GM19328 (cell line): Measurements from ENCODE around the gene ADH1A.
"Not testable (repeated sequence)": the region's sequence is repeated elsewhere in the genome, so short reads cannot be mapped to it uniquely, and the experiment has no call there.

ENCODE experiments used
- ATAC-seq: cut with Tn5 transposase; IDR thresholded peaks from one replicate; pipeline ENCODE4 v1.9.1; 2021; ENCODE audit warnings: mild to moderate bottlenecking, moderate library complexity; ENCODE audit not compliant: unreplicated experiment

ADH1A gene

DNA sequence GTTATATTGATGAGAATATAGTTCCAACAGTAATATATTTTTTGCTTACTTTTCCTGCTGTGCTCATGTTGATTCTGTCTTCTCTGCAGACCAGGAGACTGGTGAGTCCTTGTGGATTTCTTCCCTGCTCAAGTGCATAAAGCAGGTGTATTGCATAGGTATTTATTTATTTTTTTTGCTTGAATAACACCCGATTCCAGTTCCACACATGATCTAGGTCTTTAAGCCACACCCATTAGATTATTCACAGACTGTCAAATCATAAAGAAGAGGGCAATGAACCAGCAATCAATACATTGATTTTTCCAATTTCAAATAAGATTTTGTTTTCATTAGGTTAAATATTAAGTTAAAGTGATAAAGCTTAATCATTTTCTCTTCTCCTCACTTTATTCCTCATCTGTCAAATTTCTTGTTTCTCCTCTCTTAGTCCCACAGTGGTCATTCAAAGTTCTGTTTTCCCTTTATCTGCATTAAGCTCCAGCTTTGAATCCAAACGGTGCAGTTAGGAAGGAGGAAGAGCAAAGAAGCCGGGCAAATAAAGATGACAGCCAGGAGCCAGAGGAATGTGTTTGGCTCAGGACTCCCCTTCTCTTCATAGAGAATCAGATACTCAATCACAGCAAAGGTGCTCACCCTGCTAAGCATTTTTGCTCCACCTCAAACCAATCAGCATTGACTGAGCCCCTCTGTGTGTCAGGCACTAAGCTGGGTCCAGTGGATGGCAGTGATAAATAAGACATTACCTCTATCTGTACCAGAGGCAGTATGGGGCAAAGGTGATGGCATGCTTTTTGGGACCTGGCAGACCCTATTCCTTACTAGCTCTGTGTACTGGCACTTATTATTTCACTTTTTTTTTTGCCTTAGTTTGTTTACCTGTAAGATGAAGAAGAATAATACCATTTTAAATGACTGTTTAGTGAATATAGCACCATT, at the start of gene ADH1A:
ADH1A (minus strand) TSS at position 138 of the 939 bp plus-strand sequence; CDS start at position 67, 71 bp downstream.
- ATAC-seq = no peak

DNA sequence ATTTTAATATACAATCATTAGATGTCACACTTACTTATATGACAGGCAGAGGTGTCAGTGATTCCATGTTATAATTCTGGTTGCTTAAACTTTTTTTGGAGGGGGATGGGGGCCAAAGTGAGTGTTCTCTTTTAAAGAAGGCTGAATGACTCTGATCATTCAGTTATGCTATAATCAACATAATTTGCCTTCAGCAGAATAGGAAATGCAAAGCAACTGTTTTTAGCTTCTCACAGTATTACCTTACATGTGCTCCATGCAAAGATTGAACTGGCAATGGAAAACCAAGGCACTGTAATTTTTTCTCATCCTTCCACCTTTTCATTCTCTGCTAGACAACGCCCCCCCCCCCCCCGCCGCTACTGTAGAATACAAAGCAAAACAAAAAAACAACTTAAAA, 48.4 kb upstream of the ADH1A start:
- ATAC-seq = no peak

DNA sequence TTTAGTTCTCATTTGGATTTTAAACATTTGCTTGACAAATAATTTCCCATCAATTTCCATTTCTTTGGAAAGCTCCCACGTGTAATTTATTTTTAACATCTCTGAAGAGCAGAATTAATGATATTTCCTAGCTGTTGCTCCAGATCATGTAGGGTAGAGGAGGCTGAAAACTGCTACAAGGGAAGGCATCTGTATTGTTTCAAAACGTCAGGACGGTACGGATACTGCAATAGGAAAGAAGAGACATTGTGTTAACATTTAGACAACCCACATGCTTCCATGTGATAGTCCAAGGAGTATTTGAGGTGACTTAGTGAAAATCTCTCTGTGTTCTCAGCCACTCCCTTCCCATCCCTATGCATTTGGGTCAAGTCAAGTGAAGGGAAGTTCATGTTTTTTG, 45.8 kb upstream of the ADH1A start:
- no peak for ATAC-seq

DNA sequence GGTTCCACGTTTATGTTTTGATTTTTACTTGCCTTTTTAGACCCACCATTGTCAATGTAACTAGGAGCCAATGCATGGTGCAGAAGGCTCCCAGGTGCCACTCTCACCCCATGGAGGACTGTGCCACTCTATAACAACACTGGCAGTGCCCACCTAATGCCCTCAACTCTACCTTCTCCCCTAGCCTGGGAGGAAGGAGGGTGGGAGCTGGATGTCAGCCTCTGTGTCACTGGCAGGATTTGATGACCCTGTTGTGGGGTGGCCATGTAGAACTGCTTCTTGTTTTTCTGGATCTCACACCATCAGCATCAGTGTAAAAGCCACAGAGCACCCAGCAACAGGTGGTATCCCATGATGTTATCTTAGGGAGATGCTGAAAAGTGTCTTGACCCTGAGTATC, 44.1 kb upstream of the ADH1A start:
- ATAC-seq = no peak

DNA sequence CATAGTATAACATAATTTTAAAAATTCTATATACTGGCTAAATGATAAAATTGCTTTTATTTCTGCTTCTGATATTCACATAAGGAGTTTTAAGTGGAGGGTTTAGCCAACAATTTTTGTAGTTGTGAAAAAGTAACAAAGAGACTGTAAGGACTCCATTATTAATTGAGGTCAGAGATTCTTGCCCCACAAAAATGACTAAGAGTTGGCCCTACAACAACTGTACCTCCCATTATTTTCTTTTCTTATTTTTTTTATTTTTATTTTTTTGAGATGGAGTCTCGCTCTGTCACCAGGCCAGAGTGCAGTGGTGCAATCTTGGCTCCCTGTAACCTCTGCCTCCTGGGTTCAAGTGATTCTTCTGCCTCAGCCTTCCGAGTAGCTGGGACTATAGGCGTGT, 39.9 kb upstream of the ADH1A start:
- no peak for ATAC-seq

DNA sequence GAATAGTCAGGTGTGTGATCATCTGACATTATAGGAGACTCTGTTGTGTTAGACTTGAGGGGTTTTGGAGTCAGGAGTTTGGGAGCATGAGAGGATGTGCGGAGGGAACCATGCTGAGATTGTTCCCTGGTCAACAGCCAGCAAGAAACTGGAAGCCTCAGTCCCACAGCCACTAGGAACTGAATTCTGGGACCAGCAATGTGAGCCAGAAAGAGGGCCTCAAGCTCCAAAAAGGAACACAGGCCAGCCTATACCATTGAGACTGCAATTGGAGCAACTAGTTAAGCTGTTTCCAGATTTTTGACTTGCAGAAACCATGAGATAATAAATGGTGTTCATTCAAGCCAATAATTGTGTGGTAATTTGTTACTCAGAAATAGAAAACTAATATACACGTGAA, 39.1 kb upstream of the ADH1A start:
- no peak for ATAC-seq

DNA sequence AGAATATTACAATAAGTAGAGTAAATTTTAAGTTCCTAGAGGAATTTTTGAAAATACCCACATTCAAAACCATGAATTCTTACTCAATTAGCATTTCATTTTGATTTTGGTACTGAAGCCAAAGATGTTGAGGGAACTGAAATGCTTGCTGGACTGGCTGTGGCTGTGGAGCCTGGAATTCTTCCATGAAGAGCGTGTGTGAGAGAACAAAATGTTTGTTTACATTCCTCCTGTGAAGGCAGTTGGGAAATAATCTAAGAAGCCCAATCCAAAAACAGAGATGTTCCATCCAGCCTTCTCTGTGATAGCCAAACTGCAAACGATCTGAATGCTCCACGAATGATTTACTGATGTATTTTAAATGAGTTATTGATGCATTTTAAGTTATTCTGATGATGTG, 34.2 kb upstream of the ADH1A start:
- no peak for ATAC-seq

DNA sequence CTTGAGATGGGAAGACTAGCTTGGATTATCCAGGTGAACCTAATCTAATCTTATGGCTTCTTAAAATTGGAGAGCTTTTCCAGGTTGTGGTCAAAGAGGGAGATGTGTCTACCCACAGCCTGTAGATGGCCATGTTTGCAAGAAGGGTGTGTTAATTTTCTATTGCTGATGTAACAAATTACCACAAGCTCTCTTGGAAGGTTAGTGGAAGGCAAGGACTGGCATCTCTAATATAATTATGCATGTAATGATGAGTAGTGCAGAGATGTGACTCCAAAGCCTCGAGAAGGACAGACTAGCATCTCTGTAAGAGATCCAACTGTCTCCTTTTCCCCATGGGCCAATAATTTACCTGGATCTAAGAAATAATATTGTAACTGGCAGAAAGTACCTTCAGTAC, 33.6 kb upstream of the ADH1A start:
- no peak for ATAC-seq

DNA sequence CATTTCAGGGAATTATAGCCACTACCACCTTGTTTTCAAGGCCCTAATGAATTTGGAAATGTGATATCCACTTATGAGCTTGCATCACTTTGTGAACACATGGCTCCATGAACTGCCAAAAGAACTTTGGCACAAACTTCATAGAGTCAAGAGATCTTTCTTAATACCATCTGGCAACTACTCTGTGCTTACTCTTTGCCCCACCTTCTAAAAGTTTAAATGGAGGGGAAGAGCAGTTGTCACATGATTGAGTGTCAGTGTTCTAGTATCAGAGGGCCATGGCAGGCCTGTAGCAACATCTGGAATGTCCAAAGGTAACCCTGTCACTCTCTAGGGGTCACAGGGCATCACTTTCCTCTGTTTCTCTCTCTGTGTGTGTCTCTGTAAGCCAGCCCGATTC, 33.0 kb upstream of the ADH1A start:
- ATAC-seq = no peak

DNA sequence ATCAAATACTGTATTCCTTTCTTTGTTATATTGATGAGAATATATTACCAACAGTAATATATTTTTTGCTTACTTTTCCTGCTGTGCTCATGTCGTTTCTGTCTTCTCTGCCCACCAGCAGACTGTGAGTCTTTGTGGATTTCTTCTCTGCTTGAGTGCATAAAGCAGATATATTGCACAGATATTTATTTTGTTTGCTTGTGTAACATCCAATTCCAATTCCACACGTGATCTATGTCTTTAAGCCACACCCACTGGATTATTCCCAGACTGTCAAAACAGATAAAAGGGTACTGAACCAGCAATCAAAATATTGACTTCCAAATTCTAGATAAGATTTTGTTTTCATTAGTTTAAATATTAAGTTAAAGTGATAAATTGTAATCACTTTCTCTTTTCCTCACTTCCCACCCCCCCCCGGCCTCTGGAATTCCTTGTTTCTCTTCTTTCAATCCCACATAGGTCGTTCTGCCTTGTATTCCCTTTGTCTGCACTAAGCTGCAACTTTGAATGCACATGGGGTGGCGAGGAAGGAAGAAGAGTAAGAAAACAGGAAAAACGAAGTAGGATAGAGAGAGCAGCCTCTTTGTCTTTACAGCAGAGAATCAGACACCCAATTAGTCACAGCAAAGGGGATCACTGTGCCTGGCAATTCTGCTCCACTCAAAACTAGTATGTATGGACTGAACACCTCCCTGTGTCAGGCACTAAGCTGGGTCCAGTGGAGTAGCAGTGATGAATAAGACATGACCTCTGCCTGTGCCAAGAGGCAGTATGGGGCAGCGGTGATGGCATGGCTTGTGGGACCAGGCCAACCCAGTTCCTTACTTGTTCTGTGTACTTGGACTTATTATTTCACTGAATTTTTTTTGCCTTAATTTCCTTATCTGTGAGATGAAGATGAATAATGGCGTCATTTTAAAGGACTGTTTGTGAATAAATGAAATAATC, 30.7 kb upstream of the ADH1A start, which contains the start of gene ADH1B:
ADH1B (minus strand) TSS at position 161 of the 951 bp plus-strand sequence; CDS start at position 91, 70 bp downstream.
- ATAC-seq = no peak

DNA sequence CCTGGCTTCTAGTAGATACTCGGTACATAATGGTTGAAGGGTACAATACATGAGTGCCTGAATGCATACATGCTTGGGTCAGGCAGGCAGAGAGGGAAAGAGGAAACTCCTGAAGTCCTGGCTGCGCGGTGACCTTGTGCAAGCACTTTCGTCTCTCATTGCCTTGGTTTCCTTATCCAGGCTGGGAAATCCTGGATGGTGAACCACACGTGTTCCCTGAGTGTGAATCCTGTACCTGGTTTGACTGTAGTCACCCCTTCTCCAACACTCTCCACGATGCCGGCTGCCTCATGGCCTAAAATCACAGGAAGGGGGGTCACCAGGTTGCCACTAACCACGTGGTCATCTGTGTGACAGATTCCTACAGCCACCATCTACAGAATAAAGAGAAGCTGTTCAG, 27.0 kb upstream of the ADH1A start:
- ATAC-seq = not testable (repeated sequence)

DNA sequence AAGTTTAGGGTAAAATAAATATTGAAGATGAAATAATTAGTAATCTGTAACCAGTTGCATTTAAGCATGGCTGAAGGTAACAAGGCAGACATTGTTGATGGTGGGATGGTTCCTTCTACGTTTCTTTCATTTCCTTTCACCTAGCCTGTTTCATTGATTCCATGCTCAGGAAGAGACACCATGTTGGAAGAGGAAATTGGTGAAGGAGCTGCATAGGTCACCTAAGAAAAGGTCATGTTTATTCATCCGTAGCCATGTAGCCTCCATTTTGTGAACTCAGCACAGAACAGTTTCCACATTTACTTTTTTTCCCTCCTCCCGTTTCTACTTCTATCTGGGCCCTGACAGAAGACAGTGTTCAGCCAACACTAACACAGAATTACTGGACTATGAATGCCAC, 26.6 kb upstream of the ADH1A start:
- ATAC-seq = no peak

DNA sequence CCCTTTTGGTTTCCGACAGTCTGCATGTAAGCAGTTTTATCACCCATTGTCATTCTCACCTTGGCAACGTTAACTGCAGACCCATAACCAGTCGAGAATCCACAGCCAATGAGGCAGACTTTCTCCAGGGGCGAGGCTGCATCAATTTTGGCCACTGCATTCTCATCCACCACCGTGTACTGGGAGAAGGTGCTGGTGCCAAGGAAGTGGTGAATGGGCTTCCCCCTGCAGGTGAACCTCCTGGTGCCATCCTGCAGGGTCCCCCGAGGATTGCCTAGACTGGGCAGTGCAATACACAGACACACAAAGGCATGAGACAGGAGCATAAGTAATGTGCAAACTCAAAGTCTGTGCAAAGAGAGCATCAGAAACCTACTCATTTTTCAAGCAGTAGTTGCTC, 25.1 kb upstream of the ADH1A start:
- ATAC-seq = no peak

DNA sequence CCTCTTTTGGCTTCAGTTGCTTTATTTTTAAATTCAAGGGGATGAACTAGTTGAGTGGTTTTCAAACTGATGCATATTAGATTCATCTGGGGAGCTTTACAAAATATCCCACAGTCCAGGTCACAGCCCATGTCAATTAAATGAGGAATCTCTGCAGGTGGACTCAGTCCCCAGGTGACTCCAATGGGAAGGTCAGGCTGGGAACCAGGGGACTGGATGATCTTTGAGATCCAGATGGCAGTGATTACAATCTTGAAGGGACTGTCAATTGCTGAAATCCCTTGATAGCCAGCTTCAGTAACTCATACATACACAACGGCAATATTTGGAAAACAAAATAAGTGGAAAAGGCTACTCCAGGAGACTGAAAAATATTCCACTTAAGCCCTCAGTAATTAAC, 23.4 kb upstream of the ADH1A start:
- no peak for ATAC-seq

DNA sequence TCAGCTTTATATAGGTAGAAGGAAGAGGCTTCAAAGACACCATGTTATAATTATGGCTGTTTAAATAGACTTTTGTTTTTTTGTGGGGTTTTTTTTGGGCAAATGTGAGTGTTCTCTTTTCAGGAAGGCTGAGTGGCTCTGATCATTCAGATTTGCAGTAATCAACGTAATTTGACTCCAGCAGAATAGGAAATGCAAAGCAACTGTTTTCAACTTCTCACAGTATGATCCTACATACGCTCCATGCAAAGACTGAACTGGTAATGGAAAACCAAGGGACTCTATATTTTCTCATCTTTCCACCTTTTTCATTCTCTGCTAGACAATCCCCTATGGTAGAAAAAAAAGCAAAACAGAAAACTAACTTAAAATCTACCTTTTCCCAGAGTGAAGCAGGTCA, 19.6 kb upstream of the ADH1A start:
- no peak for ATAC-seq

DNA sequence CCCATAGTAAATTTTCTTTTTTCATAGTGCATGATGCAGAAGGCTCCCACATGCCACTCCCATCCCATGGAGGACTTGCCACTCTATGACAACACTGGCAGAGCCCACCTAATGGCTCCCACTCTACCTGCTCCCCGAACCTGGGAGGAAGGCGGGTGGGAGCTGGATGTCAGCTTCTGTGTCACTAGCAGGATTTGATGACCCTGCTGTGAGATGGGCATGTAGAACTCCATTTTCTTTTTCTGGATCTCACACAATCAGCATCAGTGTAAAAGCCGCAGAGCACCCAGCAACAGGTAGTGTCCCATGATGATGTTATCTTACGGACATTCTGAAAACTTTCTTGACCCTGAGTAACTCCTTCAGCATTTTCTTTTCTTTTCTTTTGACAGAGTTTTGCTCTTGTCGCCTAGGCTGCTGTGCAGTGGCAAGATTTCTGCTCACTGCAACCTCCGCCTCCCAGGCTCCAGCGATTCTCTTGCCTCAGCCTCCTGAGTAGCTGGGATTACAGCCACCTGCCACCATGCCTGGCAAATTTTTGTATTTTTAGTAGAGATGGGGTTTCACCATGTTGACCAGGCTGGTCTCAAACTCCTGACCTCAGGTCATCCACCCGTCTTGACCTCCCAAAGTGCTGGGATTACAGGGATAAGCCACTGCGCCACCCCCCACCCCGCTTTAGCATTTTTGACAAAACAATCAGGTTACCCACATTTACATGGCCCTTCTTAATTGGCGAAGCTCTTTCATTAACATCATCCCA, 15.0 kb upstream of the ADH1A start:
- ATAC-seq = no peak

DNA sequence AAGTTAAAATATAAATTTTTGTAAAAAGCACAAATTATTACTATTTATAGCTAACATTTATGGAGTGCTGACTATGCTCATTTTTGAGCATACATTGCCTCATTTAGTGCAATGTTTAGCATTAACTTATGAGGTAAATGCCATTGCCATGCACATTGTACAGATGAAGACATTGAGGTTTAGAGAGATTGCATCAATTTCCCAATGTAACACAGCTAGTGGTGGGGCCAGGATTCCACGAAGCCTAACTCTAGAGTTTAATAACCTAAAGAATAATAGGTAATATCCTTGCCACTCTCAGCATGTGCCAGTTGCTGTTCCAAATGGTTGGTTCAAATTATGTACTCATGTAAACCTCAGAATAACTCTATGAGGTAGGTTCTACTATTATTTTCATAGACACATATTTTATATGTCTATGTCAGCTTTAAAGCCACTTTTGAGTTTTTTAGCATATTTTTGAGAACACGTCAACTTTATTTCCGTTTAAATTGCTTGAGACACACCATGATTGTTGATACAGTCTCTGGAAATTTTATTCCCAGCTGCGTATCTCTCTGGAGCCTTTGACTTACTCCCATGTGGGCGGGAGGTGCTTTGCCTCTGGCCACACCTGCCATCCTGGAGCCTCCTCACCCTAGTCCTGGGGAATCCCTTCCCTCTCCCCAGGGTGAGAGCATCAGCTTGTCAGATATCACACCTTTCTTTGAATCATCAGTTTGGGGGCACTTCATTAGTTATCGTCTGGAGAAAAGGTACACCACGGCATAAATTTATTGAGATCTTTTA, 10.8 kb upstream of the ADH1A start:
- ATAC-seq = no peak

DNA sequence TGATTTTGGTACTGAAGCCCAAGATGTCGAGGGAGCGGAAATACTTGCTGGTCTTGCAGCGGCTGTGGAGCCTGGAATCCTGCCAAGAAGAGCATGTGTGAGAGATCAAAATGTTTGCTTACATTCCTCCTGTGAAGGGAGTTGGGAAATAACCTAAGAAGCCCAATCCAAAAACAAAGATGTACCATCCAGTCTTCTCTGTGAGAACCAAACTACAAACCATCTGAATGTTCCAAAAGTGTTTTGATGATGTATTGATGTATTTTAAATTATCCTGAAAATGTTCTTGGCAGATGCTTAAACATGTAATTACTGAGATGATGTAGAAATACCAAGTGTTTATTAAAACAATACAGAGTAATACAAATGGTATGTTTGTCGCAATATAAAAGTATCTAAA, 10.1 kb upstream of the ADH1A start:
- no peak for ATAC-seq

DNA sequence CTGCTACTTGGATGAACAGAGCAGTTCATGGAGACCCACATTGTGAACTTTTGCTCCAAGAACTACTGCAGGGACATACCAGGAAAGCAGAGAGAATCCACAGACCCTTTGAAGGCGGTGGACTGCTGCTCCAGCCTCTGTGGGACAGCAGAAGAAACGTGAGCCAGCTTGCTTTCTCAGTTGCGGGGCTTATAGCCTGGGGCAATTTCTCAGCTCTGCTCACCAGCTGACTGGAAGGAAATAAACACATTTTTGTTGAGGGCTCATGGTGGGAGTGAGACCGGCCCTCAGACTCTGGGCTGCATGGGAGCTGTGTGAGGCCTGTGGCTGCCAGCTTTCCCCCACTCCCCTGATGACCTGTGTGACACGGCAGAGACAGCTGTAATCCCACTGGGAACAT, 2.6 kb upstream of the ADH1A start:
- no peak for ATAC-seq

DNA sequence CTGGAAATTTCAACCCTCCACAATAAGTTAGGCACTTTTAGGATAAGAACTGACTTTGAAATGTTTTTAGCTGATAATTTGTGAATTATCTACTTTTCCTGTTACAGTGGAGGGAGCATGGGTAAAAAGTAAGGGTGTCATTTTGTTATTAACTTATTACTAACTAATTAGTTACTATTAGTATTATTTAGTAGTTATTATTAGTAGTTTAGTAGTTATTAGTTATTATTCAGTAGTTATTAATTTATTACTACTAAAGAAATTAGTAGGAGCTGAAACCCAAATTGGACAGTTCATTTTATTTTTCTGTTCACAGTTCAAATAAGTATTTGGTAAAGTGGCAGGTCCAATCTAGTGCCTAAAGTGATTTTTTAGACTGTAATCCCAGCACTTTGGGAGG, 5.4 kb downstream of the ADH1A start:
- no peak for ATAC-seq
